GM19328 (cell line): ENCODE results near the gene LAS1L.
"Not testable (repeated sequence)": the region's sequence is repeated elsewhere in the genome, so short reads cannot be mapped to it uniquely, and the experiment has no call there.

Source experiments
- ATAC-seq: cut with Tn5 transposase; IDR thresholded peaks from one replicate; pipeline ENCODE4 v1.9.1; 2021; ENCODE audit warnings: mild to moderate bottlenecking, moderate library complexity; ENCODE audit not compliant: unreplicated experiment

Gene LAS1L

DNA sequence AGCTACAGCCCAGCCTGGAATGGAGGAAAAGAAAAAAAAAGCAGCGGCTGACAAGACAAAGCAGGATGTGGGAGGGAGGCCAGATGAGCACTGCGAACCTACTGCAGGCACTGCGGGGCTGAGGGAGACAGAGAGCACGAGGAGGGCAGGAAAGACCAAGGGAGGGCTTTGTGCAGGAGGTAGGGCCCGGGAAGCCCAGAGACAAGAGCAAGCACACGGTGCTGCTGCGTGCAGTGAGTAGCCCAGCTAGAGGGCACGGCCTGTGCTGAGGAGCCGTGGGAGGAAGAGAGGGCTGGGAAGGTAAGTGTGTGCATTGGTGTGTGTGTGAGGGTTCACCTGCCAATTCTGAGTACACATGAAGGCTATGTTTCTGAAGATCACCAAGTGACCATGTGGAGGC is 15.6 kb downstream of the LAS1L start:
- not testable (repeated sequence) for ATAC-seq

DNA sequence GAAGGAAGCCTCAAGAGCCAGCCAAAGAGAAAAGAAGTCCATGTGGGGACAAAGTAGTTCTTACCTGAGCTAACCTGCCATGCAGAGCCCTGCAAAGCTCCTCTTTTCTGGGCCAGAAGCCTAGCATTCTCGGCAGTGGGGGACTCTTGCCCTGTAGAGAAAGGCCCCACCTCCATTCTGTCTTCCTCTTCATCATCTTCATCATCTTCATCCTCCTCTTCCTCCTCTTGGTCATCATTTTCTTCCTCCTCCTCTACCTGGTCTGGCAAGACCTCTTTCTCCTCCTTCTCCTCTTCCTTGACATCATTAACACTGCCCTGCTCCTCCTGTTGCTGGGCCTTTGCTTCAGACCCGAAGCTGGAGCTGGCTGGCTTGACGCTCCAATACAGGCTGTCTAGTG is 16.7 kb downstream of the LAS1L start:
- ATAC-seq, result no peak

DNA sequence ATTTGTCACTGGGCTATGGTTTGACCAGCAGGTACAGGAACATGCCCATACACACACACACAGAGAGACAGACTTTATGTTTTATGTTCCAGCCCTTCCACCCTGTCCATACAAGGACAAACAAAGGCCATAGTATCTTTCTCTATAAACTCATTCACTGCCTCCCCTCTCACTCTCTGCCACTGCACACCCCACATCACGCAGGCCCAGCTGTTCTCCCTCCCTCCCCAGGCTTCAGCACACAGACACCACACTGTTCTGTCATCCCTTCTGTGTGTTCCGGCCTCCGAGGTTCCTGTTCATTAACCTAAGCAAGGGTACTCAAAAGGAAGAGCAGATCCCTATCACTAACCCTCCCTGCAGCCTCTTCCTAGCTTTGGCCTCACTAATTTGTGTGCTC is 17.8 kb downstream of the LAS1L start:
- no peak for ATAC-seq

DNA sequence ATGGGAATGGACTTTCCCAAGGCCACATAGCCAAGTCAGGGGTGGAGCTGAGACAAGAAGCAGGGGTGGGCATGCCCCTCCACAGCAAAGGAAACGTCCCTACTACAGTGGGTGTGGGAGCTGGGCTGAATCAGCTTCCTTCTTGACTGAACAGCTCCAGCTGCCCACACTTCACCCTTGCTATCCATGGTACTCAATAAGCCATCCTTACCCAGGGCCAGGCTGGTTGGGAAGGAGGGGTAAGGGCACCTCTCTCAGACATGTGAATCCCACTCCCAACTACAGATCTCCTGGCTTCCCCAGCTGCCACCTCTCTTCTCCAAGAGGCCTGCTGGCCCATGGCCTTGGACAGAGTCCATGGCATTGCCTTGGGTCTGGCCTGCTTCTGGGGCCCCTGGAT is 21.0 kb downstream of the LAS1L start:
- ATAC-seq, result no peak

DNA sequence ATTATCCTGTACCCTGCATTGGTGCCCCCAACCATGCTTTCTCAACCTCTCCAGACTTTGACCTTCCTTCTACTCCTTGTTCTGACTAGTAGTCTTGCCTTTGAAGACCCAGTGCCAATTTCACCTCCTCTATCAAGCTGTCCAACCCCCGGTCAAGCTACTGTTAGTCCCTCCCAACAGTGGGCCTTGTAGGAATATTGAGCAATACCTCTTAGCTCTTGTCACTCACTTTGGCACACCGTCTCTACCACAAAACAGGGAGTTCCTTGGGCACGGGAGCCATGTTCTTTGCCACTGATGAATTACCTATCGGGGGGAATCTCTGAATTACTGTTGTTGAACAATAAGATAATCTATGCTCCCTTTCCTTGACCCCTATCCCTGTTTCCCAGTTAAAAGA is 25.2 kb downstream of the LAS1L start:
- no peak for ATAC-seq

DNA sequence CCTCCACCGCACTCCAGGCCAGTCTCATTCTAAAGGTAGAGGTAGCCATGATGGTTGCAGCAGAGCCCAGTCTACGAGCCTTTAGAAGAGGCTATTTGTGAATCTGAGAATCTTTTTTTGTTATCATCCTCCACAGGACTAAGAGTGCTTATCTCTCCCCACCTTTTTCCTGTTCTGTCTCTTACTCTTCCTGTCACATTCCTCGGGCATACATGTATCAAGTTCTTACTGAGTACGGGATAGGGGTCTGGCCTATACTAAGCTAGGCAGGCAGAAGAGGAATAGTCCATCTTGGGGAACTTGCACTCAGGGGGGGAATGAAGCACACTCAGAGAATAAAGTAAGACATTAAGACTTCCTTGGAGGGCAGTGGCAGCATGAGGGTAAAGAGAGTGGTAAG is 25.7 kb downstream of the LAS1L start:
- ATAC-seq, result no peak

DNA sequence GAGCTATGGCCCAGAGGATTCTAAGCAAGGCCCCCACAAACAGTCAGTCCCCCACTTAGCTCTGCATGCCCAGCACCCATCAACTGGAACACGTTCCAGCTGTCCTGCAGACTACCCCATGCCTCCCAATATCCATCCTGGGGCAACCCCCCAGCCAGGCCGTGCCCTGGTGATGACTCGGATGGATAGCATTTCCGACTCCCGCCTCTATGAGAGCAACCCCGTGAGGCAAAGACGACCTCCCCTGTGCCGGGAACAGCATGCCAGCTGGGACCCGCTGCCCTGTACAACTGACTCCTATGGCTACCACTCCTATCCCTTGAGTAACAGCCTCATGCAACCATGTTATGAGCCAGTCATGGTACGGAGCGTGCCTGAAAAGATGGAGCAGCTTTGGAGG is 32.0 kb downstream of the LAS1L start:
- ATAC-seq, result no peak

DNA sequence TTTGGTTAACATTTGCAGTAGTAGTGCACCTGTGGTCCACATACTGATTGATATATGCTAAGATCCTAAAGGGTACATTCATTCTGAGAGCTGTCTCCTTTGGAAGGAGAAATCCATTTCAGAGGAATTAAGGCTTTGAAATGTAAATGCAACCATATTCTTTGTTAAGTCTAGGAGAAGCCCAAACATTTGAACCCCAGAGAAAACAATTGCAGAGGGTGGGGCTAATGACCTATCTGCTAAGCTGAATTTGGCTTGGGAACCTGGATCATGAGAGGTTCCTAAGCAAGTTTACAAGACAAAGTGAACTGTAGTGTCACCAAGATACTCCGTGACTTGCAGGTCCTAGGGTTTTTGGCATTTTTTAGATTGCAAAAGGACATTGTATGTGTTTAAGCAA is 41.2 kb downstream of the LAS1L start:
- ATAC-seq, result no peak

DNA sequence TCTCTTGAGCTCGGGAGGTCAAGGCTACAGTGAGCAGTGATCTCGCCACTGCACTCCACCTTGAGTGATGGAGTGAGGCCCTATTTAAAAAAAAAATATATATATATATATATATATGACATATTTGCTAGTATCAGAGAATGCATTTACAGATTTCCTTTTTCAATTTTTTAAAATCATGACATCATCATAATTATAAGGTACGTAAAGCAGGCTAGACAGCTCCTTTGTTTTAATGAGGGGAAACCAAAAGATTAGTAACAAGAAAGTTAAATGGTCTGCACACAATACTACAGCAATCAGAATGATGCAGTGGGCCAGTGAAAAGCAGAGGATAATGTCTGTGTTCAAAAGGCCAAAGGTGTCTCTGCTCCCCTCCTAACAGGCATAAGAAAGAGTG is 43.0 kb downstream of the LAS1L start:
- no peak for ATAC-seq

DNA sequence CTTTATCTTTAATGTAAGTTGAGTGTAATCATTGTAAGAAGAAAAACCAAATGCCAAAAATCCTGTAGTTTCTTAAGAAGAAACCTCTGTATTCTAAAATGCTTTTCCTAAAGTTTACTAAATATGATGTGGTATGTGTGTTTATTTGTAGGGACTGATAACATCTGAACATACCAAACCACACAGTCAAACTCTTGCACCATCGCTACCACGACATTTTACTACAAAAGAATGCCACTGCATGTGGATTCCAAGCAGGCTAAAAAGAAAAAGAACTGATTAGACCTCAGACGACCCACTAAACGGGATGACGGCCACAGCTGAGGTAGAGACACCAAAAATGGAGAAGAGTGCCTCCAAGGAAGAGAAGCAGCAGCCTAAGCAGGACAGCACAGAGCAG is 46.1 kb downstream of the LAS1L start:
- no peak for ATAC-seq

DNA sequence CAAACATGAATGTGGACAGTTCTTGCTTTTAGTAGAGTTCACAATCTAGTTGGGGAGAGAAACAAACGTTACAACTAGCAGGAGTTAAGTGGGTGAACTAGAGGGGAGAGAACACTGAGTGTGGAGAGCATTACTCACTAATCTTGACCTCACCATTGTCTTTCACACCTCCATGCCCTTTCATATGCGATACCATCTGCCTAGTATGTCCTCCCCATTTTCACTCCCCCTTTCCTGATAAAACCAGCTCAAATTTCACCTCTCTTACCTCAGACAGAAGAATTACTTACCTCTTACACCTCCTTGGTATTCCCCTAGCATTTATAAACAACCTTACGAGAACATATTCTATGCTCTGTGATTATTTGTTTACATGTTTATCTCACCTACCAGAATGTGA is 53.6 kb downstream of the LAS1L start:
- ATAC-seq, result no peak

DNA sequence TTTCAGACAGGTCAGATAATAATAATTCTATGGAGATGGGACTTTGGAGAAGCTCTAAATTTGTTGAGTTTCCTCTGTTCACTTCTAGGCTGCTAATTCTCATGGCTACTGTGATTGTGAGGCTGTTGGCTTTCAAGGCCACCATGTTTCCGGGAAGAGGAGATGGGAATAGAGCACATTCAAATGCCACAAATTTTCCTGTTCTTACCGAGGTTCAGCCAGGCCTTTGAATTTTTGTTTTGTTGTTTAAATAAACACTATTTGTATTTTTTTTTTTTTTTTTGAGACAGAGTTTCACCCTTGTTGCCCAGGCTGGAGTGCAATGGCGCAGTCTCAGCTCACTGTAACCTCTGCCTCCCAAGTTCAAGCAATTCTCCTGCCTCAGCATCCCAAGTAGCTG is 55.5 kb downstream of the LAS1L start:
- ATAC-seq, result not testable (repeated sequence)

DNA sequence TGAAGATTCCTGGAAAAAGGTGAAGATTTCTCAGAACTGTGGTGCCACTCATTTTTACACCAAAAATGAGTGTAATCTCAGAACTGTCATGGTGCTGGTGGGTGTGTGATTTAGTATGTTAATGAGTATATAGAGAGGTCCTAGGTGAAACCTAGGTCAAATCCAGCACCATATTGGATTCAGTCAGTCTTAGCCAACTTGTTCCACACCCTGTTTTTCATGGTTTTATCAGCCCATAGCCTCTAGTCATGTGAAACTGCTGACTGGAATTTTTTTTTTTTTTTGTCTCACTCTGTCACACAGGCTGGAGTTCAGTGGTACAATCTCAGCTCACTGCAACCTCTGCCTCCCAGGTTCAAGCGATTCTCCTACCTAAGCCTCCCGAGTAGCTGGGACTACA is 58.0 kb downstream of the LAS1L start:
- ATAC-seq, result no peak

DNA sequence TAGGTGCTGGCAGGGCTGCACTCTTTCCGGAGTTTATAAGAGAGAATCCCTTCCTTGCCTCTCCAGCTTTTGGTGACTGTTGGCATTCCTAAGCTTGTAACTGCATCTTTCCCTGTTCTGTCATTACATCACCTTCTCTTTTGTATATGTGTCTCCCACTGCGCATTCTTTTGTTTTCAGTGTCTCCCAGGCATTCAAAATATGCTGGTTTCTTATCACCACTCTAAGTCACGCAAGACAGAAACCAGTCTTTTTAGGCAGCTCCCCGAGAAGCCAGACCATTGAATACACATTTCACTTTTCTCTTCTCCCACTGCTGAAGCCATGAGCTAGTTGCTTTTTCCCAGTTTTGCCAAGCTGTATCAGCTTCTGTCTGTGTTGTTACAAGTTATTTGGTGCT is 71.0 kb downstream of the LAS1L start:
- no peak for ATAC-seq
